MCF 10A (cell line): Measurements from ENCODE around the gene FOXN4. TPM values are rescaled to one million over a fixed set of nuclear protein-coding genes. Genes with fewer than 3 reads are reported as not detected.

Source experiments
- BruUV-seq: library from RNA; stranded (reverse); fragments of 400-500 nt; replicated peaks from 2 replicates; lab custom pipeline; 2021; lab: Mats Ljungman, UMichigan
- CTCF ChIA-PET: fragments of 300-600 bp; sonication (Branson Sonifier 250); formaldehyde crosslinking; extraction: SDS; loops from one replicate; lab custom pipeline; 2021; ENCODE audit warnings: antibody characterized with exemption, inconsistent platforms; lab: Yijun Ruan, JAX
- POLR2A ChIA-PET: fragments of 300-600, 350-650 bp; sonication (Branson Sonifier 250); formaldehyde crosslinking; extraction: SDS; loops from one replicate; lab custom pipeline; 2020; ENCODE audit warnings: antibody characterized with exemption, inconsistent platforms; lab: Yijun Ruan, JAX
- DNase-seq: peaks from one replicate; pipeline ENCODE4 v3.0.0-alpha.2; 2018; ENCODE audit not compliant: unreplicated experiment
- H3K27ac Mint-ChIP-seq: one replicate; pipeline ENCODE4 v1.8.0; 2022; ENCODE audit warnings: mild to moderate bottlenecking, low read depth, mixed read lengths; ENCODE audit not compliant: unreplicated experiment
- H3K27me3 Mint-ChIP-seq: one replicate; pipeline ENCODE4 v1.8.0; 2022; ENCODE audit warnings: mixed read lengths; ENCODE audit not compliant: insufficient read depth, unreplicated experiment
- H3K36me3 Mint-ChIP-seq: one replicate; pipeline ENCODE4 v1.8.0; 2022; ENCODE audit warnings: mild to moderate bottlenecking, moderate library complexity, mixed read lengths; ENCODE audit not compliant: insufficient read depth, unreplicated experiment
- H3K4me1 Mint-ChIP-seq: one replicate; pipeline ENCODE4 v1.8.0; 2022; ENCODE audit warnings: mixed read lengths; ENCODE audit not compliant: insufficient read depth, unreplicated experiment
- H3K4me3 Mint-ChIP-seq: one replicate; pipeline ENCODE4 v1.8.0; 2022; ENCODE audit warnings: mild to moderate bottlenecking, moderate library complexity, mixed read lengths; ENCODE audit not compliant: unreplicated experiment
- H3K9me3 Mint-ChIP-seq: one replicate; pipeline ENCODE4 v1.8.0; 2022; ENCODE audit warnings: mixed read lengths; ENCODE audit not compliant: unreplicated experiment
- CTCF ChIP-seq: fragments of 200-600 bp; IDR thresholded peaks from one replicate; pipeline ENCODE4 v1.8.0; 2022; ENCODE audit warnings: antibody characterized with exemption, mild to moderate bottlenecking; ENCODE audit not compliant: unreplicated experiment
- intact Hi-C: fragments of 100-400 bp; cut with micrococcal nuclease; formaldehyde crosslinking; loops from 2 replicates; pipeline ENCODE4 v1.14.1; 2022
- total RNA-seq: library from RNA; stranded (reverse); gene quantifications from 2 replicates; pipeline ENCODE4 v1.2.3, GENCODE V29; 2022

The FOXN4 gene
- total RNA-seq, 1 experiment from 2014 or later = not detected

GRCh38 chr12:109269428-109269827 is 39.7 kb downstream of the FOXN4 start:
- CTCF ChIA-PET = interaction anchor here (0.6 to 9.6 kb wide), 4 partner anchors 10 to 125 kb away, joined by 3 to 111 read pairs (median 4); no protein-coding TSS in a partner anchor
- no peak overlapping the region for H3K27ac Mint-ChIP-seq
- intact Hi-C loops = no loop called here
- no peak for DNase-seq
- H3K36me3 Mint-ChIP-seq = no peaks in the 10 kb centered on the region
- H3K4me1 Mint-ChIP-seq = peaks cover 3% of the 10 kb centered on the region
- peaks cover 8% of the 10 kb centered on the region for H3K9me3 Mint-ChIP-seq
- no TSS peak for BruUV-seq
- peaks cover 12% of the 10 kb centered on the region for H3K27me3 Mint-ChIP-seq
- POLR2A ChIA-PET = no interaction called here
- H3K4me3 Mint-ChIP-seq = no peak overlapping the region
- no peak for TF ChIP-seq CTCF

- intact Hi-C loops = no loop called here
- CTCF ChIA-PET = interaction anchor here (0.6 to 9.6 kb wide), 4 partner anchors 11 to 125 kb away, joined by 3 to 111 read pairs (median 4); no protein-coding TSS in a partner anchor
These were observed 40.2 kb downstream of the FOXN4 start for GRCh38 chr12:109268896-109269295.

GRCh38 chr12:109267361-109267760 is 41.7 kb downstream of the FOXN4 start:
- ChIA-PET CTCF (interaction anchor here (0.6 to 9.6 kb wide), 4 partner anchors 10 to 130 kb away, joined by 3 to 116 read pairs (median 57); no protein-coding TSS in a partner anchor), POLR2A (no interaction called here)
- DNase-seq = no peak
- Mint-ChIP-seq H3K36me3 (no peaks in the 10 kb centered on the region), H3K27ac (no peak overlapping the region), H3K27me3 (no peaks in the 10 kb centered on the region), H3K9me3 (peaks cover 8% of the 10 kb centered on the region), H3K4me1 (peaks cover 8% of the 10 kb centered on the region), H3K4me3 (no peak overlapping the region)
- intact Hi-C loops = no loop called here
- TF ChIP-seq CTCF = no peak
- no TSS peak for BruUV-seq

More at GRCh38 chr12:109268896-109269295, 40.2 kb downstream of the FOXN4 start:
- POLR2A ChIA-PET = no interaction called here
- Mint-ChIP-seq H3K27me3 (peaks cover 9% of the 10 kb centered on the region), H3K4me3 (no peak overlapping the region), H3K27ac (no peak overlapping the region), H3K9me3 (peaks cover 8% of the 10 kb centered on the region), H3K36me3 (no peaks in the 10 kb centered on the region), H3K4me1 (peaks cover 8% of the 10 kb centered on the region)
- no peak for DNase-seq
- TF ChIP-seq CTCF = no peak
- BruUV-seq = no TSS peak

- Mint-ChIP-seq H3K4me3 (no peak overlapping the region), H3K27me3 (no peaks in the 10 kb centered on the region), H3K4me1 (peaks cover 8% of the 10 kb centered on the region), H3K36me3 (no peaks in the 10 kb centered on the region), H3K27ac (no peak overlapping the region), H3K9me3 (peaks cover 8% of the 10 kb centered on the region)
- CTCF ChIA-PET = interaction anchor here (0.6 to 9.6 kb wide), 6 partner anchors 11 to 131 kb away, joined by 3 to 125 read pairs (median 70); no protein-coding TSS in a partner anchor
- BruUV-seq = no TSS peak
- no peak for DNase-seq
- intact Hi-C loops = no loop called here
- no peak for TF ChIP-seq CTCF
- POLR2A ChIA-PET = no interaction called here
These were observed 42.8 kb downstream of the FOXN4 start for GRCh38 chr12:109266106-109266879.
